ENCODE data around the gene TMEM86B. TPM values are rescaled to one million over a fixed set of nuclear protein-coding genes. Genes with fewer than 3 reads are reported as not detected.

Gene TMEM86B
- total and polyA plus RNA-seq, 2 donors (not counting 3 experiments of a cell fraction or from before 2014, with no cell fraction given): 4.5 to 5.4 TPM

- DNase-seq (ENCODE audit: low read depth, low spot score) (peak; percentile 25), FAIRE-seq (peak; percentile 87)
- POLR2A ChIA-PET: no interaction called here
- no peaks in the 10 kb centered on the region for H3K27me3 ChIP-seq (ENCODE audit: control insufficient read depth in 2 of 2, insufficient read depth in 2 of 2, low read length in 2 of 2)
- H4K20me1 ChIP-seq (replicated peaks; ENCODE audit: control insufficient read depth, extremely low read depth, insufficient read depth, low read length): no peaks in the 10 kb centered on the region
- H3K9ac ChIP-seq (replicated peaks; ENCODE audit: extremely low read depth, insufficient read depth, low read length): no peak overlapping the region
- H3K9me1 ChIP-seq (replicated peaks; ENCODE audit: control insufficient read depth, extremely low read depth, insufficient read depth, low read length): no peaks in the 10 kb centered on the region
- no TSS peak for BruUV-seq (replicated peaks)
- no peak for TF ChIP-seq JUN (IDR thresholded peaks at IDR 0.05; ENCODE audit: borderline replicate concordance, insufficient read depth, insufficient read length, low read depth)
- no peak for TF ChIP-seq POLR2A (IDR thresholded peaks at IDR 0.05; ENCODE audit: low read depth, low read length)
- no peak for TF ChIP-seq GATA2 (IDR thresholded peaks at IDR 0.05; ENCODE audit: insufficient read depth, insufficient read length, low read depth, low read length)
- no peak for TF ChIP-seq MYC (IDR thresholded peaks at IDR 0.05; ENCODE audit: low read depth, low read length)
- TF ChIP-seq POLR2AphosphoS5 (IDR thresholded peaks at IDR 0.05; ENCODE audit: insufficient read depth, low read depth, low read length): no peak
- no peak for TF ChIP-seq FOS (IDR thresholded peaks at IDR 0.05; ENCODE audit: borderline replicate concordance, insufficient read depth, low read length)
- no peak for TF ChIP-seq EZH2 (IDR thresholded peaks at IDR 0.05; ENCODE audit: borderline replicate concordance, low read depth, low read length, severe bottlenecking)
- no peak for TF ChIP-seq CTCF (IDR thresholded peaks at IDR 0.05; ENCODE audit: extremely low read depth in 1 of 2, insufficient read depth in 1 of 2, low read depth in 1 of 2, low read length in 2 of 2)
- TF ChIP-seq MAX (IDR thresholded peaks at IDR 0.05; ENCODE audit: insufficient read depth, insufficient read length): no peak
- H3K4me2 ChIP-seq (ENCODE audit: insufficient read depth, low read length): peak overlapping the region; percentile 67
- peaks cover 91% of the 10 kb centered on the region for H3K79me2 ChIP-seq (ENCODE audit: control insufficient read depth, insufficient read depth, low read length)
- no peaks in the 10 kb centered on the region for H3K36me3 ChIP-seq (ENCODE audit: control insufficient read depth in 2 of 2, extremely low read depth in 1 of 2, insufficient read depth in 2 of 2, low read length in 2 of 2)
- peak overlapping the region; percentile 28 for H3K27ac ChIP-seq (ENCODE audit: insufficient read depth, low read depth, low read length)
- CTCF ChIA-PET: interaction anchor here (0.9 to 1.5 kb wide), 6 partner anchors 26 to 113 kb away, joined by 3 to 5 read pairs (median 4); partner anchors contain the start of gene HSPBP1
- no peak overlapping the region for H2AFZ ChIP-seq (ENCODE audit: low read depth, low read length)
- H3K4me3 ChIP-seq (replicated peaks in 1 of 3; ENCODE audit: insufficient read depth in 1 of 3, low read depth in 1 of 3, low read length in 3 of 3): peak overlapping the region in 1 of 3 experiments; percentile 37
- H3K9me3 ChIP-seq (replicated peaks; ENCODE audit: control insufficient read depth, insufficient read depth, low read length): no peaks in the 10 kb centered on the region
- peaks cover 59% of the 10 kb centered on the region for H3K4me1 ChIP-seq (ENCODE audit: control insufficient read depth, extremely low read depth, insufficient read depth, low read length)
- intact Hi-C loops (cut with micrococcal nuclease): loop anchor here (10.0 kb wide), 1 partner anchor 351 kb away; the partner anchor contains the start of genes ZNF524 and ZNF865
- dilution Hi-C loops (cut with MboI; ENCODE audit: extremely low pct_ligation_motif_present, low sequenced_read_pairs): no loop called here
These were observed 25.5 kb upstream of the TMEM86B start for GRCh38 chr19:55253842-55254624.
